Body of pancreas (tissue), 4 donors: Measurements from ENCODE around the gene LDLRAD2. TPM values are rescaled to one million over a fixed set of nuclear protein-coding genes. Genes with fewer than 3 reads are reported as not detected.

Experiments used
- ATAC-seq: fragments of 150-250 bp; one replicate; pipeline ENCODE4 v1.9.1; 2016
- DNase-seq, 4 donors: peaks; one replicate each; pipeline ENCODE4 v3.0.0-alpha.2; 2019
- H3K27ac ChIP-seq, 4 donors: fragments of 200-600 bp; sonication (generic); 1 replicate in 3 of 4; 2 replicates in 1 of 4; pipeline versions ENCODE4 v1.5.1 to v1.6.1; 2016 to 2019; ENCODE audit warnings: mild to moderate bottlenecking in 1 of 4, mixed read lengths in 1 of 4, moderate library complexity in 1 of 4
- H3K27me3 ChIP-seq, 2 donors: fragments of 200-600 bp; sonication (generic); one replicate each; pipeline ENCODE4 v1.6.0; 2016; ENCODE audit warnings: mild to moderate bottlenecking in 1 of 2
- H3K36me3 ChIP-seq, 2 donors: fragments of 200-600 bp; sonication (generic); replicated peaks in 1 of 2; 2 replicates each; pipeline ENCODE4 v1.5.1; 2016; ENCODE audit warnings: low read depth in 2 of 2; ENCODE audit not compliant: insufficient read depth in 1 of 2
- H3K4me1 ChIP-seq: fragments of 200-600 bp; sonication (generic); one replicate; pipeline ENCODE4 v1.6.0; 2016
- H3K4me3 ChIP-seq, 2 donors: fragments of 200-600 bp; sonication (generic); 1 replicate in 1 of 2; 2 replicates in 1 of 2; pipeline ENCODE4 v1.5.1; 2016 to 2019
- H3K9me3 ChIP-seq, 3 donors: fragments of 200-600 bp; sonication (generic); 1 replicate in 2 of 3; 2 replicates in 1 of 3; pipeline ENCODE4 v1.5.1; 2016
- POLR2A ChIP-seq, 3 donors: fragments of 450-650 bp; IDR thresholded peaks; one replicate each; pipeline ENCODE4 v1.6.1; 2016; ENCODE audit warnings: antibody characterized with exemption in 3 of 3, mild to moderate bottlenecking in 2 of 3
- WGBS, 2 donors: methylation state at CpG; one replicate each; pipeline ENCODE4 v1.1.5; 2017; 5-methylcytosine and 5-hydroxymethylcytosine counted together
- intact Hi-C: fragments of 100-400 bp; cut with DNase I; formaldehyde crosslinking; loops from one replicate; pipeline ENCODE4 v1.15.1; 2023
- total RNA-seq, 2 donors: library from RNA; depleted of rRNA; stranded (reverse); fragments of >200 nt; gene quantifications; one replicate each; pipeline ENCODE4 v1.1.0, GENCODE V29; 2016
- TF ChIP-seq, protein P1 (sequence below), 7 experiments: fragments of 450-650 bp in 4 of 7; fragments of 200-600 bp in 3 of 7; sonication (generic) in 3 of 7; IDR thresholded peaks; one replicate each; pipeline ENCODE4 v1.5.1; 2016 to 2019; ENCODE audit warnings: antibody characterized with exemption in 7 of 7

Gene LDLRAD2
- total RNA-seq, 2 donors from 2014 or later: 2.3 TPM; not detected in 1

DNA sequence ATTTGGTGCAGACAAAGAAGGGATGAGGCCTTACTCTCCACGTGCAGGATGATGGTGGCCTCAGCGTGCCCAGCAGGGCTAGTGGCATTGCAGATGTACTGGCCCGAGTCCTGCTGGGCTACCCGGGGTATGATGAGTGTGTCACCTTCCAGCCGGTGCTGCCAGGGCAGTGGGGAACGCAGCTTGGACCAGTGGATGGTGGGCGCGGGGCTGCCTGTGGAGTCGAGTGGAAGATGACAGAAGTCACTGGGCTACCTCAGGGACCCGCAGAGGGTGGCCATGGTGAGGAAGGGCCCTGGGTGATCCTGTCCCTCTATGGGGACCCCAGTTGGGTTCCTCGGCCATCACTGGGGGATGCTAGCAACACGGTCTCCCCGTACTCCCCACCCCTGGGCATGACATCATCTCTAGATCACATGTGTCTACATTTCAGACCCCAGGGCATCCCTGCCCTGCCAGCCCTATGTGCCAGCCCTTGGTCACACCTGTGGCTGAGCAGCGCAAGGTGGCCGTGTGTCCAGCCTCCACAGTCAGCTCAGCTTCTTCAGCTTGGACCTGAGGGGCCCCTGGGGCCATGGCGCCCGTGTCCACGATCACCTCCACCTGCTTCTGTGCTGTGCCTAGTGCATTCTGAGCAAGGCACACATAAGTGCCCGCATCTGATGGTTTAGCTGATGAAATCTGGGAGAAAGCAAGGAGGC, 27.4 kb downstream of the LDLRAD2 start:
- 93 to 100% methylated on average over 4 to 17 of the region's 19 CpGs for WGBS, 2 donors
- Histone ChIP-seq H3K27me3 (no peaks in the 10 kb centered on the region), H3K9me3 (no peaks in the 10 kb centered on the region), H3K4me1 (no peaks in the 10 kb centered on the region), H3K36me3 (peaks cover 10 to 21% of the 10 kb centered on the region in 2 donors), H3K4me3 (no peak overlapping the region), H3K27ac (no peak overlapping the region)
- intact Hi-C loops: no loop called here
- DNase-seq (no peak), ATAC-seq (no peak)
- TF ChIP-seq POLR2A (IDR thresholded peaks at IDR 0.05): no peak
- TF ChIP-seq, protein P1, sequence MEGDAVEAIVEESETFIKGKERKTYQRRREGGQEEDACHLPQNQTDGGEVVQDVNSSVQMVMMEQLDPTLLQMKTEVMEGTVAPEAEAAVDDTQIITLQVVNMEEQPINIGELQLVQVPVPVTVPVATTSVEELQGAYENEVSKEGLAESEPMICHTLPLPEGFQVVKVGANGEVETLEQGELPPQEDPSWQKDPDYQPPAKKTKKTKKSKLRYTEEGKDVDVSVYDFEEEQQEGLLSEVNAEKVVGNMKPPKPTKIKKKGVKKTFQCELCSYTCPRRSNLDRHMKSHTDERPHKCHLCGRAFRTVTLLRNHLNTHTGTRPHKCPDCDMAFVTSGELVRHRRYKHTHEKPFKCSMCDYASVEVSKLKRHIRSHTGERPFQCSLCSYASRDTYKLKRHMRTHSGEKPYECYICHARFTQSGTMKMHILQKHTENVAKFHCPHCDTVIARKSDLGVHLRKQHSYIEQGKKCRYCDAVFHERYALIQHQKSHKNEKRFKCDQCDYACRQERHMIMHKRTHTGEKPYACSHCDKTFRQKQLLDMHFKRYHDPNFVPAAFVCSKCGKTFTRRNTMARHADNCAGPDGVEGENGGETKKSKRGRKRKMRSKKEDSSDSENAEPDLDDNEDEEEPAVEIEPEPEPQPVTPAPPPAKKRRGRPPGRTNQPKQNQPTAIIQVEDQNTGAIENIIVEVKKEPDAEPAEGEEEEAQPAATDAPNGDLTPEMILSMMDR (IDR thresholded peaks at IDR 0.05): no peak

DNA sequence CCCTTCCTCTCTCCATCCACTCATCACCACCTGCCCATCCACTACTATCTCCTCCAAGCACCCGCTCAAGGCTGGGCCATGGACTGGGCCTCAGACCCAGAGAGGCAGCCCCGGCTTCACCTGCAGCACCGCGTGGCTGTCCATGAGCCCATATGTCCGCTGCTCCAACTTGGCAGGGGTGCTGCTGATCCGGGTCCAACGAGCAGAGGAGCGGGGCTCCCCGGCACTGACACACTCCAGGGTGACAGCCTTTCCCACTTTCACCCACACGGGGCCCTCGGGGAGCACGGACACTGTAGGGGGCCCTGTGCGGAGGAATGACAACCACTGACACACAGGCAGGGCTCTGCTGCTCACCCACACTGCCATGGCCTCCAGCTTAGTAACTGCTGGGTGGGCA, 28.9 kb downstream of the LDLRAD2 start:
- Histone ChIP-seq H3K4me1 (no peaks in the 10 kb centered on the region), H3K36me3 (peaks cover 0 to 16% of the 10 kb centered on the region in 2 donors), H3K9me3 (no peaks in the 10 kb centered on the region), H3K27ac (no peak overlapping the region), H3K27me3 (no peaks in the 10 kb centered on the region), H3K4me3 (no peak overlapping the region)
- WGBS, 2 donors: 89 to 94% methylated on average over 12 to 13 of the region's 13 CpGs
- no peak for DNase-seq
- intact Hi-C loops: no loop called here
- ATAC-seq: no peak
- TF ChIP-seq, protein P1 (IDR thresholded peaks at IDR 0.05): no peak
- no peak for TF ChIP-seq POLR2A (IDR thresholded peaks at IDR 0.05)

DNA sequence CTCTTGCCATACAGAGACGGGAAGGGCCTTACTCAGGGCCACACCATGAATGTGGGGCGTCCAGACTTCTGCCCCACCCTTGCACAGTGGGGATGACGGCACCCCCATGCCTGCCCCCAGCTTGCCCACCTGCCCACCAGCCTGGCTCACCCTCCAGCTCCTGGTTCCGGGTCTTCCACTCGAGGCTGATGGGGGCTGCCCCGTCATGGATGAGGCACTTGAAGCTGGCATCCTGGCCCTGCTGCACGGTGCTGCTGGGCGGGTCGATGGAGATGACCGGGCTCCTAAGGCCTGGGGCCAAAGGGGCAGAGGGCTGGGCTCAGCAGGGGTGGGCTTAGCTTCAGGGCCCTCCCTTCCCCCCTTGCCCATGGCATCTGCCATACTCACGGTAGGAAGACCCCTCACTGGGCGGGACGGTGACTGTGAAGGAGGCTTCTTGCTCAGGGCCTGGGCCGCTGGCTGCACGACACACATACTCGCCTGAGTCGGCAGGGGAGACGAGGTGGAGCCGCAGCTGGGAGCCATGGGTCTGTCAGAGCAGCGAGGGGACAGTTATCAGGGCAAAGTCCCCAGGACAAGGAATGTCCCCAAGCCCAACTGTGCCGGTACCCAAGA, 29.9 kb downstream of the LDLRAD2 start:
- no peak overlapping the region for H3K4me3 ChIP-seq
- TF ChIP-seq POLR2A (IDR thresholded peaks at IDR 0.05): no peak
- TF ChIP-seq, protein P1 (IDR thresholded peaks at IDR 0.05): no peak
- WGBS, 2 donors: 90 to 95% methylated on average over 14 to 15 of the region's 21 CpGs
- no peak for DNase-seq
- H3K36me3 ChIP-seq: peaks cover 0 to 16% of the 10 kb centered on the region in 2 donors
- no peaks in the 10 kb centered on the region for H3K4me1 ChIP-seq
- no peak for ATAC-seq
- intact Hi-C loops: no loop called here
- H3K9me3 ChIP-seq: no peaks in the 10 kb centered on the region
- no peaks in the 10 kb centered on the region for H3K27me3 ChIP-seq
- H3K27ac ChIP-seq: no peak overlapping the region

DNA sequence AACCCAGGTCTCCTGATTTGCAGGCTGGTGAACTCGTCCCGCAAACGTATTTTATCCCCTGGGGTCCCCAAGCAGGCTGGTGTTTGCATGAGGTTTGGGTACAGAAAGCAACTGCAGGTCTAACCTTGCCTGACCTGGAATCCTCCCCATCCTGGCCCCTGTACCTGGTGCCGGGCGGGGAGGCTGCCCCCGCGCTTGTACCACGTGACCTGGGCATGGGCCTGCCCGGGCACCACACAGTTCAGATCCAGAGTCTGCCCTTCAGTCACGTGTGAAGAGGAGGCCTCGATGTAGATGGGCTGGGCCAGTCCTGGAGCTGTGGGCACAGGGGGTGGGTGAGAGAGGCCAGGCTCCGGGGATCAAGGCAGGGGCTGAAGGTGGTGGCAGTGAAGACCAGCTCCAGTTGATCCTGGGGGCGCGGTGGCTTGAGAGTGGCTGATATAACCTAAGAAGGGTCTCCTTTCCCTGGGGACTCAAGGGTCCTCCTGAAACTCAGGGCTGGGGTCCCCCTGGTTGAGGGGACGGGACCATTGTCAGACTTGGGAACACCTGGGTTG, 30.6 kb downstream of the LDLRAD2 start:
- Histone ChIP-seq H3K36me3 (peaks cover 0 to 16% of the 10 kb centered on the region in 2 donors), H3K9me3 (no peaks in the 10 kb centered on the region), H3K27ac (no peak overlapping the region), H3K27me3 (no peaks in the 10 kb centered on the region), H3K4me3 (no peak overlapping the region), H3K4me1 (no peaks in the 10 kb centered on the region)
- 93 to 100% methylated on average over 3 to 15 of the region's 15 CpGs for WGBS, 2 donors
- no peak for ATAC-seq
- TF ChIP-seq, protein P1 (IDR thresholded peaks at IDR 0.05): no peak
- TF ChIP-seq POLR2A (IDR thresholded peaks at IDR 0.05): no peak
- DNase-seq: no peak
- intact Hi-C loops: no loop called here
